GM19467 (cell line): ENCODE measurements around the gene CCNB1IP1.
A peak's percentile ranks its signal among the peaks of the same experiment; 100 is the strongest.
"Not testable (repeated sequence)": the region's sequence is repeated elsewhere in the genome, so short reads cannot be mapped to it uniquely, and the experiment has no call there.

Experiments
- ATAC-seq: cut with Tn5 transposase; IDR thresholded peaks from one replicate; pipeline ENCODE4 v1.9.1; 2021; ENCODE audit warnings: mild to moderate bottlenecking, moderate library complexity; ENCODE audit not compliant: unreplicated experiment

CCNB1IP1 gene

DNA sequence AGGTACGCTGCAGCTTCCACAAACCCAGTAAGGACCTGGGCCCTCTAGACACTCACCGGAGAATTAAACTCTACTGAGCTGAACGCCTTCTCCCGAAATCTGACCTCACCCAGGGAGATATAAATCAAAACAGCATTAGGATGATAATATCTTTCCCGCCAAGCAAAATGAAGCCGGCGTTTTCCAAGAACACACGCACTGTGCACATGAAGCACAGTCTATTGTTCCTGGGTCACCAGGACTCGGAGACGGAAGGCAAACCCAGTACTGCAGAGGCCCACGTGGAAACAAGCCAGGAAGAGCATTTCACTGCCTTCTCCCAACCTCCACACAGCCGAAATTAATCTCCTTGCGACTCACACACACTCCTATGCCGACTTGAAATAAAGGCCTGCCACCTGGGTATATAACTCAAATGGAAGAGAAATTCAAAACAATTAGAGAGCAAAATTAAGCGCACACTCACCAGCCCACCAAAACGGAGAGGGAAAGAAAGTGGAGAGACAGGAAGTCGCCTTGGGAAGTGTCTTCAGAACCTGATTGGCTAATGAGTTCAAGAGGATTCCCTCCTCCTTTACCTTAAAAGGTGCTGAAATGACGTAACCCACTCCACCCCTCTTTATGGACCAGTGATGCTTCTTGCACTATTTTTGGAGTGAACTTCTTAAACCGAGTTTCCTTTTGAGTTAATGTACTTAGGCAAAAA is at the start of gene CCNB1IP1:
CCNB1IP1 (minus strand) TSS at position 492 of the 706 bp plus-strand sequence. CDS start 16,756 bp downstream, outside the sequence.
- peak; percentile 93 for ATAC-seq

DNA sequence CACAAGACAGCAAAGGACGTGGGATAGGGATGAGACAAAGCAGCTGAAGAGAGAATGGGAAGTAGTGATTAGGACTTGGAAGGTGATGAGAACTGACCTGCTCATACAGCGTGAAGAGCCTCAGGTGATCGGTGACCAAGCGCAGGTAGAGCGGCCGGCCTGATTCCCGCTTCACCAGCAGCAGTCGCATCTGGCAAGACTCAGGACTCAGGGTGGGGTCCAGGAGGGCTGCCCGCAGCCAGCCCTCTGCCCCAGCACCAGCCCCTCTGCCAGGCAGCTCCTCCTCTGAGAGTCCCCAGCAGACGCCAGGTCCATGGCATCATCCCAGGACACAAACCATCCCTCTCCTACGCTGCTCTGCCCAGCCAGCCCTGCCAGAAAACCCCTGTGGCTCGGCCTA is 49.4 kb upstream of the CCNB1IP1 start:
- ATAC-seq: no peak

- ATAC-seq: no peak
Measured at GRCh38 chr14:20381341-20381740, 48.3 kb upstream of the CCNB1IP1 start.

DNA sequence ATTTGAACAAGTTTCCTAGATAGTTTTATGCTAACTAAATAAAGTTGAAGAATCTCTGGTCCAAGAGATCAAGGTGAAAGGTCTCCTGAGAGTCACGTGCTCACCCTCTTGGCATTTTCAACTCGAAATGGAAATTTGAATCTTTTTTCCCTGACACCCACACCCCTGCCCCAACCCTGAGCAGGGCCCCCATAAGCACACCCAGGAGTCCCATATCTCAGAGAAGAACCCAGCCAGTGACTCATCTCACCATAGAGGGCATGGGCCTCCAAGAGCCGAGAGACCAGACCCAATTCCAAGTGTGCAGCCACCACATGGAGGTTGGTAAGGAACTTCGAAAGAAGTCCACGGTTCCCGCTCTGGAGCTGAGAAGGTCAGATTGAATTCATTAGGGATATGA is 47.6 kb upstream of the CCNB1IP1 start:
- no peak for ATAC-seq

DNA sequence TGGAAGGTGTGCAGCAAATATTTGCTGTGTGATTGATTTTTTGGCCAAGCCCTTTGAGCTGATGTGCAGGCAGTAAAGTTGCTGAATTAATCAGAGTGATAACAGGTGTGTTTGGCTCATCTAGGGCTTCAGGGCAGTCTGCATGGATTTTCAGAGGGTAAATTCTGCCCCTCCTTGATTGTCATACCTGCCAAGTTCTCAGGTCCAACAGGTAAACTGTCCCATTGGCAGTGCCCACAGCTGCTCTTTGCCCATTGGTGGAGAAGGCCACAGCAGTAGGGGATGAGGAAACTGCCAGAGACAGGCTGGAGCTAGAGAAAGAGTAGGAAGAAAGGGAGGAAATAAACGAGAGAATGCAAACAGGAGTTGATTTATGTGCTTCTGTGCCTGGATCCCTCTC is 46.7 kb upstream of the CCNB1IP1 start:
- ATAC-seq: no peak

DNA sequence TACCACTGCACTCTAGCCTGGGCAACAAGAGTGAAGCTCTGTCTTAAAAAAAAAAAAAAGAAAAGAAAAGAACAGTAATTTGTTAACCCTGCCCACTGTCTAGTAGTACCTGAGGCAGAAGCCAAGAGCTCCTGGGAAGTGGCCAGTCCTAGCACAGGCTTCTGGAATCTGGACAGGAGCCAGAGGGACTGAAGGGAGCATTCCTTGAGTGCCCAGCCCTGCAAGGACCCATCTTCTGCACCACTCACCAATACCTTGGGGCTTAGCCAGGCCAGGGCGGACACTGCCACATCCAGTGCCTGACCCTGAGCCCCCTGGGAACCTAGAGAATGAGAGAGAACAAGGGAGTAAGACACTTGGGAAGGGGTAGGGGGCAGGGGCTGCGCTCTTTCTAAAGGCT is 44.1 kb upstream of the CCNB1IP1 start:
- ATAC-seq: no peak

DNA sequence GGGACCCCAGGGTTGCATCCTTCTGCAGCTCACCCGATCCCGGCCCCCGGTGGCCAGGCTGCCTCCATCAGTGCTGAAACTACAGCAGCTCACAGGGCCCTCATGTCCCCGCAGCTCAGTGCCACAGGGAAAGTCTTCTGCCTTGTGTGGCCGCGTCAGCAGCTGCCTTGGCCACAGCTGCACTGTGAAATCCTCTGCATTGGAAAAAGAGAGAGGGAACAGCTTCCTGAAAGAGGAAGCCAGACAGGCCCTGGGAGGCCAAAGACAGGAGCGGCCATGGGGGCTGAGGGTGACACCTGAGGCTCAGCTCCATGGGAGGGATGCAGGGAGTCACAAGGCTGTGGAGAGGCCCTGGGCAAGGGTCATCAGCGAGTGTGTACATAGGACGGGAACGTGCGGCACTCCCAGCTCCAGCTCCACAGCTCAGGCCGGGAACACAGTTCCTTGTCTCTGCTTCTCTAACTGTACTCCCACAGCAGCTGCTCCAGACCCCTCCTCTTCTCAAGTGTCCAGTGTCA is 43.1 kb upstream of the CCNB1IP1 start:
- no peak for ATAC-seq

DNA sequence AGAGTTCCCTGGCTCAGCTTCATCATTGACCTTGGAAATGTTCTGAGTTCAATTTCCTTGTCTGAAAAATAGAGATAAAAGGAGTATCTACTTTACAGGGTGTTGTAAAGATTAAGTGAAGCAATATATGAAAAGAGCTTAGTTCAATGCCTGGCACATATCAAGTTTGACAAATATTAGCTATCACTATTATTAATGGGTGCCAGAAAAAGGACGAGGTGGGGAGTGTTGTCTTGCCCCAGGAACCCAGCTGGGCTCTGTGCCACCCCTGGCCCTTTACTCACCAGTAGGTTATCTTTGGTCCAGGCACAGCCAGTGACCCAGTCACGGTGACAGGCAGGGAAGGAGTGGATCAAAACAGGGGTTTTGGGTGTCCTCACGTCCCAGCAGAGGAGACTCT is 42.4 kb upstream of the CCNB1IP1 start:
- no peak for ATAC-seq

GRCh38 chr14:20372796-20373195 is 39.7 kb upstream of the CCNB1IP1 start:
- ATAC-seq: no peak

GRCh38 chr14:20365928-20366327 is 32.8 kb upstream of the CCNB1IP1 start:
- ATAC-seq: no peak

GRCh38 chr14:20358474-20358873 is 25.4 kb upstream of the CCNB1IP1 start:
- not testable (repeated sequence) for ATAC-seq

- no peak for ATAC-seq
Measured at GRCh38 chr14:20356422-20356821, 23.3 kb upstream of the CCNB1IP1 start.

GRCh38 chr14:20350860-20351259 is 17.8 kb upstream of the CCNB1IP1 start:
- no peak for ATAC-seq

DNA sequence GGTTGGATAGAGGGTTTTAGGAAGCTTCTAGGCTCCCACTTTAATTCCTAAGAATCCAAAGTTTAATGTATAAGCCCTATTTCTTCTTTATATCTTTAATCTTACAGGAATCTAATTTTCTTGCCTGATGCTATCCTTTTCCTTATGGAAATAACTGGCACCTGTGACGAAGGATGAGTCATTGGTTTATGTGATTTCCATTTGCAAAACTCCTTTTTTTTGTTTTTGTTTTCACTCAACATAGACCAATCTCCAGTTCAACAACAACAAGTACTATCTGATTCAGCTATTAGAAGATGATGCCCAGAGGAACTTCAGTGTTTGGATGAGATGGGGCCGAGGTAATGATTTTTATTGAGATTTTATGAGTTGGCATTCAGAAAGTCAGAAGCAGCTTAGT is 17.2 kb upstream of the CCNB1IP1 start:
- ATAC-seq: no peak

DNA sequence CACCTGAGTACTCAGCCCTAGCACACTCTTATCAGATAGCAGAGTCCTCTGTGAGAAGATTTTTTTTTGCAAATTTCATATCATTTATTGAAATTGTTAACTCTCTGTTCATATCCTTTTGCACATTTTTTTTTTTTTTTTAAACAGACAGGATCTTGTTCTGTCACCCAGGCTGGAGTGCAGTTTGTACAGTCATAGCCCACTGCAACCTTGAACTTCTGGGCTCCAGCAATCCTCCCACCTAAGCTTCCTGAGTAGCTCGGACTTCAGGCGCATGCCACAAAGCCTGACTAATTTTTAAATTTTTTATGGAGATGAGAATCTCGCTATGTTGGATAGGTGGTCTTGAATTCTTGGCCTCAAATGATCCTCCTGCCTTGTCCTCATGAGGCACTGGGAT is 14.7 kb upstream of the CCNB1IP1 start:
- no peak for ATAC-seq

GRCh38 chr14:20346713-20347112 is 13.6 kb upstream of the CCNB1IP1 start:
- ATAC-seq: no peak

GRCh38 chr14:20345366-20345765 is 12.3 kb upstream of the CCNB1IP1 start:
- ATAC-seq: no peak

DNA sequence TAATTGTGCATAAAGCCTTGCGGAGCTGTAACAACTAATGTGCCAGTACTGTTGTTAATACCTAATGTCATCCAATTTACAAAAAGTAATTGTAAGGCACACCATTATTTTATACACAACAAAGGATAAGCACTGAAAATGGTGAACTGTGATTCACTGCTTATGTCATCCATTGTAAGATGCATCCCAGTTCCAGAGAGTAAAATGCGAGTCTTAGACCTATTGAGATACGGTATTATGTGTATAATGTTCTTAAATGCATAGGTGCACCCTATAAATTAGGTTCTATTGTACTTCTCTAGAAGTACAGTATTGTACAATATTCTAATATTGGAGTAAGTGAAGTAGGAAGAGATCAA is 10.8 kb upstream of the CCNB1IP1 start:
- no peak for ATAC-seq

DNA sequence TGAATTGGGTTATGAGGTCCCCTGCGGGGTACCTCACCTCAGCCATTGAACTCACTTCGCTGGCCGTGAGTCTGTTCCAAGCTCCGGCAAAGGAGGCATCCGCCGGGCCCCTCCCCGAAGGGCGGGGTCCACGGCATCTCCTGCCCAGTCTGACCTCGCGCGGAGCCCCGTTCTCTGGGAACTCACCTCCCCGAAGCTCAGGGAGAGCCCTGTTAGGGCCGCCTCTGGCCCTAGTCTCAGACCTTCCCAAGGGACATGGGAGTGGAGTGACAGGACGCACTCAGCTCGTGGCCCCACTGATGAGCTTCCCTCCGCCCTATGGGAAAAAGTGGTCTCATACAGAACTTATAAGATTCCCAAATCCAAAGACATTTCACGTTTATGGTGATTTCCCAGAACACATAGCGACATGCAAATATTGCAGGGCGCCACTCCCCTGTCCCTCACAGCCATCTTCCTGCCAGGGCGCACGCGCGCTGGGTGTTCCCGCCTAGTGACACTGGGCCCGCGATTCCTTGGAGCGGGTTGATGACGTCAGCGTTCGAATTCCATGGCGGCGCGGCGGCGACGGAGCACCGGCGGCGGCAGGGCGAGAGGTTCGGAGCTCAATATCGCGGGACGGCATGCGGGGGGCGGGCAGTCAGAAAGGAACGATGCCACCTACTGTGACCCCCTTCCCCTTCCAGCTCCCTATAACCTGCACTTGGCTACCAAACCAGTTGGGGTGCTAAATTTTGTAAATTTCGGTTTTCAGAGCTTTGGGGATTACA is 10.2 kb upstream of the CCNB1IP1 start, which contains the start of gene PARP2:
PARP2 (plus strand) TSS at position 544 of the 770 bp plus-strand sequence; CDS start at position 551, 7 bp downstream.
- peak; percentile 91 for ATAC-seq

DNA sequence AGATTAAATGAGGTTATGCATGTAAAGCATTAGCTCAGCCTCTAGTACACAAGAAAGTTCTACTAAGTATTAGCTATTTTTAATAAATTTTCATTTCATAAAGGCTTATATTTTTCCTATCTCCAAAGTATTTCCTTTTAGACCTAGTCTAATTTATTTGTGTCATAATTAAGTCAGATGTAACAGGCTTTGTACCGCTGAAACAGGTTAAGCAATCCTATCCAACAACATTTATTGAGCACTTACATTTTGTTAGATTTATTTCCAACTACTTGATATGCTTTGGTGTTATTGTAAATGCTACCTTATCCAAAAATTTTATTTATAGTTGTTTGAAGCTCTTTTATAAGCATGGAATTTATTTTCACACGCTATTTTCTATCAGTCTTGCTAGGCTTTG is 8.6 kb upstream of the CCNB1IP1 start:
- no peak for ATAC-seq

DNA sequence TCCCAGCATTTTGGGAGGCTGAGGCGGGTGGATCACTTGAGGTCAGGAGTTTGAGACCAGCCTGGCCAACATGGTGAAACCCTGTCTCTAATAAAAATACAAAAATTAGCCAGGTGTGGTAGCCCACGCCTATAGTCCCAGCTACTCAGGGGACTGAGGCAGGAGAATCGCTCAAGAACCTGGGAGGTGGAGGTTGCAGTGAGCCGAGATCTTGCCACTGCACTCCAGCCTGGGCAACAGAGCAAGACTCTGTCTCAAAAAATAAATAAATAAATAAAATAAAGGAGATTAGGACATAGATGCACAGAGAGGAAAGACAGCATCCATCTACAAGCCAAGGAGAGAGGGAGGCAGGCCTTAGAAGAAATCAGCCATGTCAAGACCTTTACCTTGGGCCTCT is 8.0 kb upstream of the CCNB1IP1 start:
- ATAC-seq: not testable (repeated sequence)

GRCh38 chr14:20334017-20334416 is 938 bp upstream of the CCNB1IP1 start:
- ATAC-seq: no peak
